GM18499 (cell line): ENCODE measurements around the gene POLR2E.
"Not testable (repeated sequence)": the region's sequence is repeated elsewhere in the genome, so short reads cannot be mapped to it uniquely, and the experiment has no call there.

Experiments used
- ATAC-seq: cut with Tn5 transposase; IDR thresholded peaks from one replicate; pipeline ENCODE4 v1.9.1; 2021; ENCODE audit warnings: moderate number of reproducible peaks; ENCODE audit not compliant: insufficient read depth, unreplicated experiment

Gene POLR2E

GRCh38 chr19:1126984-1127760, 32.0 kb upstream of the POLR2E start:
- ATAC-seq, result no peak

- no peak for ATAC-seq
Observed at GRCh38 chr19:1125601-1126467, 30.7 kb upstream of the POLR2E start.

DNA sequence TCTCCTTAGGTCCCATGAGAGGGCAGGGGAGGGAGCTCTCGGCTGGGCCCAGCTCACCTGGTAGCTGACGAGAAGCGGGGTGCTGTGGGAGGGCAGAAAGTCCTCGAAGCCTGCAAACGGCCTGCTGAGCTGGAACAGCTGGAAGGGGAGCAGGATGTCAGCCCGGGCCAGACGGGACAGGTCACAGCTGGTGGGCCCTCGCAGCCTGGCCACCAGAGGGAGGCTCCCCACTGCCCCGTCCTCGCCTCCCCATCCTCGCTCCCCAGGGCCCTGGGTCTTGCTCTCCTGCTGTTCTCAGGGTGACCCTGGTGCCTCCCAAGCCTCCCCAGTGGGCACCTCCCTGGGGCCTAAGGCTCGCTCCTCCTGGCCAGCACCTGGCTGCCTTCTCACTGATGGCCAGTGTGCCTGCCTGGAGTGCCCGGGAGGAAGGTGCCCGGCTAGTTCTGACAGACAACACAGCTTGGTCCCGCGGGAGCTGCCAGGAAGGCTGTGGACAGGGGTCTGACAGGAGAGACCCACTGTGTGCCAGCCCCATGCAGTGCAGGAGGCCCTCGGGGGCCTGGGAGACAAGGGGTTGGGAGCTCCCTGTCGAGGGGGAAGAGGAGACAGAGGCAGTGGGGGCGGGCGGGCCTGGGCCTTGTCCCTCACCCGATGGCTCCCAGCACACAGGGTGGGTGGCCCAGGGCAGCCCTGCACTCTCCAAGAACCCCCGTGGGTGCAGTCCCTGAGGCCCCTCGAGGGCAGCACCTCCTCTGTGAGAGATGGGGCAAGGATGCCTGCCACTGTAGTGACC, 28.9 kb upstream of the POLR2E start:
- no peak for ATAC-seq

GRCh38 chr19:1123381-1123780, 28.2 kb upstream of the POLR2E start:
- no peak for ATAC-seq

DNA sequence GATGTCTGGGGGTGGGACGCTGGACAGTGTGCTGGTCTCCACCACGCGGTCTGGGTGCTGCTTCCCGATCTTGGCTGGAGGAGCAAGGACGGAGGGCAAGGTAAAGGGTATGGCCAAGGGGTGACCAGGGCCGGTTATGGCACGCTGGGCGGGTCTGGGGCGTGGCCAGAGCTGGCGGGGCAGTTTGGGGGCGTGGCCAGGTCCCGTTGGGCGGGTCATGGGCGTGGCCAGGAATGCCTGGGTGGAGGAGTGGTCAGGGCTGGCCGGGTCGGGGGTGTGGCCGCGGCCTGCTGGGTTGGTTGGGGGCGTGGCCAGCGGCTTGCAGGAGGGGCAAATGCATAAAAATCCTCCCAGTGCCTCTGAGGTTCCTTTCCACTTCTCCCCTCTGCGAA, 27.8 kb upstream of the POLR2E start:
- no peak for ATAC-seq

- no peak for ATAC-seq
Observed at GRCh38 chr19:1122021-1122971, 27.1 kb upstream of the POLR2E start.

- ATAC-seq, result no peak
Observed at GRCh38 chr19:1121395-1121794, 26.2 kb upstream of the POLR2E start.

DNA sequence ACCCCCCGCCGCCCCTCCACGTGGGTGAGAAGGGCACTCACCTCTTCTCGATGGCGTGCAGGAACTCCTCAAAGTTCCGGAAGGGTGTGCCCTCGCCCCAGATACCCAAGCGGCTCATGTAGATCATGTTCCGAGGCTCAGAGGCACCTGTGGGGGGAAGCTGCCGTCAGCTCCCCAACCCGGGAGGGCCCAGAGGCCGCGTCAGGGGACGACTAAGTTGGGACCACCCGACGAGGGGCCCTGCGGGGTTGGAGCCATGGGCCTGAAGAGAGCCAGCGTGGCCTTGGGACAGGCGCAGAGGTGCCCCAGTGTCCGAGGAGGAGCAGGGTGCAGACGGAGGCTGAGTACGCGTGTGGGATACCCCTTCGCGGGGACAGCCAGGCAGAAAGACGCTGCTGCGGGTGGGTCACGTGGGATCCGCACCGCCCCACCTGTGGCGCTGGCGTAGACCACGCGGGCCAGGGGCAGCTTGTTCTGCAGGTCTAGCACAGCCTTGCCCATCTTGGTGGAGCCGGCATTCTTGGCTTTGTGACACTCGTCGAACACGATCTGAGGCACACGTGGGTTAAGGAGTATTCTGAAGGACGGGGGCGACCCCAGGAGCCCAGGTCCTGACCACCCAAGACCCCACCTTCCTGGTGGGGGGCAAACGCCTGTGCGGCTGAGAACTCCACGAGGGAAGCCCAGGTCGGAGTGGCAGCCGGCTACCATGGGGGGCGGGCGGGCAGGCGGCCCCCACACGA, 24.5 kb upstream of the POLR2E start:
- no peak for ATAC-seq

- no peak for ATAC-seq
Observed at GRCh38 chr19:1118999-1119398, 23.8 kb upstream of the POLR2E start.

DNA sequence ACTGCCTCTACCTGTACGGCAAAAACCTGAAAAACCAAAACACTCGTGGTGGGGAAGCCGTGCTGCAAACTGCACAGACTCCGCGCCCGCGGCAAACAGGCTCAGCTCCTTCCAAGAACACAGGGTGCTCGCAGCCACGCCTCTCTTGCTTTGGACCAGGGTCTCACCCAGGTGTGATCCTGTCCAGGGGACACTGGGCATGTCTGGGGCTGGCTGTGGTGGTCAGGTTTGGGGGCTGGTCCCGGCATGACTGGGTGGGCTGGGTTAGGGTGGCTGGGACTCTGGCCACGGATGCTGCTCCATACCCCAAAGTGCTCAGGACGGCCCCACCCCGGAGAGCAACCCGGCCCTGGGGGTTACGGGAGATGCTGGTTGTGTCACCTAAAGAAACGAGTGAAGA, 22.5 kb upstream of the POLR2E start:
- ATAC-seq, result no peak

- no peak for ATAC-seq
Observed at GRCh38 chr19:1116726-1117581, 21.8 kb upstream of the POLR2E start.

DNA sequence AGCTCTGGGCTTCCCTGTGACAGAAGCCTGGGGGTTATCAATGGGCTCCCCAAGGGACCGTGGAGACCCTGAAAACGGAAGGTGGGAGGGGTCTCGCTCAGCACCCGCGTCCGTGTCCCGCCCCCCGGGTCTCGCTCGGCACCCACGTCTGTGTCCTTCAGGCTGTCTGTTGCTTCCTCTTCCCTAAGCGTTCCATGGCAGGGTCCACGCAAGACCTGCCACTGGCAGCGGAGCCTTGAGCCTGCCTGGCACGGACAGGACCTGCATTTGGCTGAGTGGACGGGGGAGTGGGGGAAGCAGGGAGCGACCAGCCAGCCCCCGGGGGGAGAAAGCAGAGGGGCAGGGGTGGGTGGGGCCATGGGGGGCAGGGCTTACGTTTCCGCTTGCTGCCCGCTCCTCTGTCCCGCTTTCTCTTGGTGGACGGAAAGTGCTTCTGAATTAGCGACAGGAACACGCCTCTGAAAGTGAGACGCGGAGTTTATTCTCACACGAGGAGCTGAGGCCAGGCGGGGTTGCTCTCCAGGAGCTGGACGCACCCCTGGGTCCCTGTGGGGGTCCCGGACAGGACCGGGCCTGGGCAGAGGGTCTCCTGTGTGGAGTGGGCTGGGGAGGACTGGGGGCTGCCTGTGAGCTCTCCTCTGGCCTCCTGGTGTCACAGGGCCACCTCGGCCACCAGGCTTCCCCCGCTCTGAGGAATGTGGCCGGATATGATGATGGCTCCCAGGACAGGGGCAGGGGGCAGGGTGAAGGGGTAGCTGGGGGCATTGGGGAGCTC, 20.7 kb upstream of the POLR2E start:
- no peak for ATAC-seq

DNA sequence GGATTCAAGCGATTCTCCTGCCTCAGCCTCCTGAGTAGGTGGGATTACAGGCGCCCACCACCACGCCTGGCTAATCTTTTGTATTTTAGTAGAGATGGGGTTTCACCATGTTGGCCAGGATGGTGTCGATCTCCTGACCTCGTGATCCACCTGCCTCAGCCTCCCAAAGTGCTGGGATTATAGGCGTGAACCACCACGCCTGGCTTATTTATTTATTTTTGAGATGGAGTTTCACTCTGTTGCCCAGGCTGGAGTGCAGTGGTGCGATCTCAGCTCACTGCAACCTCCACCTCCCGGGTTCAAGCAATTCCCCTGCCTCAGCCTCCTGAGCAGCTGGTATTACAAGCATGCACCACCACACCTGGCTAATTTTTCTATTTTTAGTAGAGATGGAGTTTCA, 19.6 kb upstream of the POLR2E start:
- not testable (repeated sequence) for ATAC-seq

DNA sequence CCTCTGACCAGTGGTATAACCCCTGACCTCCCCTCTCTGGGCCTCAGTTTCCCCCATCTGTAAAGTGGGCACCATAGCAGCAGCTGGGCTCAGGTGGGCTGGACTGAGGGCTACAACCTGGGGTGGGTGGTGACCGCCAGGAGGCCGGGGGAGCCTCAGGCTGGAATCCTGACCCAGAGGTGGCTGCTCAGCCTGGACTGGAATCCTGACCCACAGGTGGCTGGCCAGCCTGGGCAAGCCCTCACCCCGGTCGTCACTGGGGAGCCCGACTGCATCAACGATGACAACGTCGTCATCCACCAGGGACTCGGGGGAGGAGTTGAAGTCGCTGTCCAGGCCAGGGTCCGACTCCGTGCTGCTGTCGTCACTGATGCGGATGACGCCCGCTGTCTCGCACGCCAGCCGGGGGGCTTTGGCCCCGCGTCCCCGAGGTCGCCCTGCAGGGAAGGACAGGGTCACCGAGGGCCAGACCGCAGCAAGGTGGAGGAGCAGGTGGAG, 18.9 kb upstream of the POLR2E start:
- ATAC-seq, result no peak

GRCh38 chr19:1113030-1113985, 18.1 kb upstream of the POLR2E start:
- no peak for ATAC-seq
